Muscle of leg (tissue), 11 donors: ENCODE results near the gene TOR4A. TPM values are rescaled to one million over a fixed set of nuclear protein-coding genes. Genes with fewer than 3 reads are reported as not detected.

Experiments used
- DNase-seq: peaks from one replicate; pipeline ENCODE4 v3.0.0; 2013
- H3K27ac ChIP-seq: one replicate; pipeline ENCODE4 v1.5.1; 2013; ENCODE audit warnings: mild to moderate bottlenecking, low read length, control low read depth
- H3K27me3 ChIP-seq: one replicate; pipeline ENCODE4 v1.6.1; 2013; ENCODE audit warnings: low read length; ENCODE audit not compliant: control insufficient read depth, insufficient read depth
- H3K36me3 ChIP-seq: one replicate; pipeline ENCODE4 v1.6.1; 2013; ENCODE audit warnings: low read length; ENCODE audit not compliant: control insufficient read depth, insufficient read depth
- H3K4me1 ChIP-seq: one replicate; pipeline ENCODE4 v1.6.1; 2013; ENCODE audit warnings: low read length; ENCODE audit not compliant: control insufficient read depth, insufficient read depth
- H3K4me3 ChIP-seq: one replicate; pipeline ENCODE4 v1.5.1; 2013; ENCODE audit warnings: low read length, control low read depth
- H3K9me3 ChIP-seq: replicated peaks from 2 replicates; pipeline ENCODE4 v1.6.1; 2013; ENCODE audit warnings: low read depth, low read length; ENCODE audit not compliant: control insufficient read depth
- WGBS: methylation state at CpG from one replicate; pipeline ENCODE4 v1.1.5; 2013; ENCODE audit warnings: missing lambda C conversion rate; ENCODE audit not compliant: insufficient coverage; 5-methylcytosine and 5-hydroxymethylcytosine counted together
- polyA plus RNA-seq, 8 donors: library from polyadenylated mRNA; unstranded; fragments of 120-200 nt; gene quantifications; one replicate each; pipeline versions ENCODE4 v1.2.1 to v1.2.3, GENCODE V29; 2013; ENCODE audit warnings: inconsistent platforms in 1 of 8, low replicate concordance in 1 of 8; ENCODE audit not compliant: insufficient read length in 8 of 8, insufficient read depth in 1 of 8
- total RNA-seq: library from RNA; stranded (reverse); fragments of 120-200 nt; gene quantifications from one replicate; pipeline ENCODE4 v1.2.4, GENCODE V29; 2013

TOR4A gene
- total and polyA plus RNA-seq, 9 donors: 3.6 to 9.3 (median 8.2) TPM

GRCh38 chr9:137244486-137245449 is 32.8 kb upstream of the TOR4A start:
- WGBS: 42% methylated on average over 29 of the region's 36 CpGs
- H3K4me1 ChIP-seq: peaks cover 50% of the 10 kb centered on the region
- H3K27ac ChIP-seq: no peak overlapping the region

GRCh38 chr9:137245450-137246421 is 31.8 kb upstream of the TOR4A start:
- 82% methylated on average over 24 of the region's 25 CpGs for WGBS
- Histone ChIP-seq H3K36me3 (peaks cover 25% of the 10 kb centered on the region), H3K27ac (no peak overlapping the region), H3K4me3 (no peak overlapping the region), H3K4me1 (peaks cover 55% of the 10 kb centered on the region), H3K9me3 (no peaks in the 10 kb centered on the region), H3K27me3 (no peaks in the 10 kb centered on the region)
- no peak for DNase-seq

More at GRCh38 chr9:137244486-137245449, 32.8 kb upstream of the TOR4A start:
- Histone ChIP-seq H3K4me3 (no peak overlapping the region), H3K27me3 (no peaks in the 10 kb centered on the region), H3K36me3 (peaks cover 25% of the 10 kb centered on the region), H3K9me3 (no peaks in the 10 kb centered on the region)
- DNase-seq: no peak

- H3K27me3 ChIP-seq: no peaks in the 10 kb centered on the region
- H3K4me1 ChIP-seq: peaks cover 53% of the 10 kb centered on the region
- 41% methylated on average over 17 of the region's 20 CpGs for WGBS
- H3K27ac ChIP-seq: peak overlapping the region; percentile 40
- DNase-seq: no peak
- peaks cover 19% of the 10 kb centered on the region for H3K36me3 ChIP-seq
- H3K9me3 ChIP-seq: no peaks in the 10 kb centered on the region
- H3K4me3 ChIP-seq: no peak overlapping the region
Observed at GRCh38 chr9:137247135-137247915, 30.2 kb upstream of the TOR4A start.

- Histone ChIP-seq H3K4me1 (peaks cover 48% of the 10 kb centered on the region), H3K27me3 (no peaks in the 10 kb centered on the region), H3K9me3 (no peaks in the 10 kb centered on the region), H3K4me3 (no peak overlapping the region), H3K36me3 (peaks cover 14% of the 10 kb centered on the region), H3K27ac (peak overlapping the region; percentile 40)
- DNase-seq: no peak
- 60% methylated on average over 2 of the region's 6 CpGs for WGBS
Observed at GRCh38 chr9:137247916-137248175, 29.7 kb upstream of the TOR4A start.

- no peak for DNase-seq
- no peaks in the 10 kb centered on the region for H3K27me3 ChIP-seq
- H3K36me3 ChIP-seq: no peaks in the 10 kb centered on the region
- H3K4me1 ChIP-seq: peaks cover 35% of the 10 kb centered on the region
- WGBS: 59% methylated on average over 13 of the region's 18 CpGs
- no peaks in the 10 kb centered on the region for H3K9me3 ChIP-seq
- H3K27ac ChIP-seq: no peak overlapping the region
- H3K4me3 ChIP-seq: no peak overlapping the region
Observed at GRCh38 chr9:137250329-137251193, 27.0 kb upstream of the TOR4A start.

- WGBS: 53% methylated on average over 4 of the region's 4 CpGs
Observed at GRCh38 chr9:137251194-137251461, 26.4 kb upstream of the TOR4A start, which contains the start of gene STPG3. STPG3 (plus strand) TSS chr9:137251286; CDS start chr9:137251287, 1 bp downstream.

GRCh38 chr9:137251490-137252268 is 25.8 kb upstream of the TOR4A start:
- Histone ChIP-seq H3K27ac (no peak overlapping the region), H3K9me3 (no peaks in the 10 kb centered on the region), H3K36me3 (peaks cover 6% of the 10 kb centered on the region), H3K27me3 (no peaks in the 10 kb centered on the region), H3K4me3 (no peak overlapping the region), H3K4me1 (peaks cover 42% of the 10 kb centered on the region)
- no peak for DNase-seq
- 82% methylated on average over 13 of the region's 22 CpGs for WGBS

More at GRCh38 chr9:137251194-137251461, 26.4 kb upstream of the TOR4A start, which contains the start of gene STPG3:
- peaks cover under 1% of the 10 kb centered on the region for H3K36me3 ChIP-seq
- no peak within 1 kb of the TSS for H3K4me3 ChIP-seq
- no peaks in the 10 kb centered on the region for H3K9me3 ChIP-seq
- peaks cover 39% of the 10 kb centered on the region for H3K4me1 ChIP-seq
- no peak within 1 kb of the TSS for H3K27ac ChIP-seq
- H3K27me3 ChIP-seq: no peaks in the 10 kb centered on the region
- no peak for DNase-seq

GRCh38 chr9:137252555-137253506 is 24.7 kb upstream of the TOR4A start:
- H3K27ac ChIP-seq: no peak overlapping the region
- whole genome bisulfite sequencing: 65% methylated on average over 25 of the region's 35 CpGs
- H3K27me3 ChIP-seq: no peaks in the 10 kb centered on the region
- H3K9me3 ChIP-seq: no peaks in the 10 kb centered on the region
- no peak for DNase-seq
- H3K4me1 ChIP-seq: peaks cover 34% of the 10 kb centered on the region
- peaks cover 12% of the 10 kb centered on the region for H3K36me3 ChIP-seq
- H3K4me3 ChIP-seq: no peak overlapping the region
